Sigmoid colon (tissue), 4 donors: ENCODE data around the gene JAG1.

ENCODE experiments used
- CTCF ChIP-seq, 4 experiments: fragments of 450-650 bp in 3 of 4; fragments of 200-600 bp in 1 of 4; IDR thresholded peaks; one replicate each; pipeline ENCODE4 v1.5.1; 2016 to 2019; ENCODE audit warnings: antibody characterized with exemption in 4 of 4, mild to moderate bottlenecking in 3 of 4, moderate library complexity in 2 of 4
- EP300 ChIP-seq, 4 donors: sonication (generic); formaldehyde crosslinking; IDR thresholded peaks; one replicate each; pipeline ENCODE4 v1.6.1; 2017; ENCODE audit warnings: antibody characterized with exemption in 4 of 4
- POLR2A ChIP-seq, 2 donors: fragments of 450-650 bp; IDR thresholded peaks; one replicate each; pipeline ENCODE4 v1.6.1; 2016; ENCODE audit warnings: antibody characterized with exemption in 2 of 2, mild to moderate bottlenecking in 2 of 2, moderate library complexity in 2 of 2
- POLR2AphosphoS5 ChIP-seq, 4 donors: sonication (generic); formaldehyde crosslinking; IDR thresholded peaks; one replicate each; pipeline ENCODE4 v1.6.1; 2017; ENCODE audit warnings: antibody characterized with exemption in 4 of 4

- TF ChIP-seq CTCF (IDR thresholded peaks at IDR 0.05): no peak
- no peak for TF ChIP-seq POLR2AphosphoS5 (IDR thresholded peaks at IDR 0.05)
- no peak for TF ChIP-seq POLR2A (IDR thresholded peaks at IDR 0.05)
- TF ChIP-seq EP300 (IDR thresholded peaks at IDR 0.05): no peak
Measured at GRCh38 chr20:10654630-10655029, 19.2 kb downstream of the JAG1 start.
